ENCODE results near the gene CERS1. TPM values are rescaled to one million over a fixed set of nuclear protein-coding genes. Genes with fewer than 3 reads are reported as not detected.

Gene CERS1
- total and polyA plus RNA-seq, 3 donors from 2014 or later, result 43.0 to 73.2 (median 64.5) TPM

- TF ChIP-seq CTCF (IDR thresholded peaks at IDR 0.05) (no peak), POLR2A (IDR thresholded peaks at IDR 0.05) (no peak)
- H3K27me3 ChIP-seq, result no peaks in the 10 kb centered on the region
- H3K9me3 ChIP-seq, result no peaks in the 10 kb centered on the region
- DNase-seq, result no peak
- peaks cover 7% of the 10 kb centered on the region for H3K4me1 ChIP-seq
- H3K36me3 ChIP-seq (ENCODE audit: low read depth, missing control alignments), result no peaks in the 10 kb centered on the region
- 80 to 86% methylated on average over 12 to 21 of the region's 21 CpGs for WGBS, 2 donors
- intact Hi-C loops (cut with DNase I; ENCODE audit: low total_unique reads), result no loop called here
- H3K4me3 ChIP-seq, result no peak overlapping the region
- H3K27ac ChIP-seq, result no peak overlapping the region
Measured at GRCh38 chr19:18858906-18859646, 36.9 kb downstream of the CERS1 start.

- Histone ChIP-seq H3K27ac (peak overlapping the region in 1 of 2 donors; percentile 4), H3K27me3 (no peaks in the 10 kb centered on the region), H3K4me3 (no peak overlapping the region), H3K36me3 (ENCODE audit: low read depth, missing control alignments) (no peaks in the 10 kb centered on the region), H3K9me3 (no peaks in the 10 kb centered on the region), H3K4me1 (peaks cover 7% of the 10 kb centered on the region)
- 86 to 93% methylated on average over 12 to 13 of the region's 13 CpGs for WGBS, 2 donors
- DNase-seq, result no peak
- no peak for TF ChIP-seq CTCF (IDR thresholded peaks at IDR 0.05)
- no peak for TF ChIP-seq POLR2A (IDR thresholded peaks at IDR 0.05)
- intact Hi-C loops (cut with DNase I; ENCODE audit: low total_unique reads), result no loop called here
Measured at GRCh38 chr19:18857223-18857622, 38.7 kb downstream of the CERS1 start.

GRCh38 chr19:18856385-18857126 lies 39.4 kb downstream of the CERS1 start:
- peak; percentile 90 for DNase-seq
- TF ChIP-seq POLR2A (IDR thresholded peaks at IDR 0.05) (no peak), CTCF (IDR thresholded peaks at IDR 0.05) (peak; percentile 47 to 66 (median 66))
- no peaks in the 10 kb centered on the region for H3K9me3 ChIP-seq
- no peaks in the 10 kb centered on the region for H3K36me3 ChIP-seq (ENCODE audit: low read depth, missing control alignments)
- H3K4me3 ChIP-seq, result no peak overlapping the region
- intact Hi-C loops (cut with DNase I; ENCODE audit: low total_unique reads), result no loop called here
- peak overlapping the region; percentile 4 to 73 for H3K27ac ChIP-seq
- 75 to 80% methylated on average over 14 to 22 of the region's 22 CpGs for WGBS, 2 donors
- H3K27me3 ChIP-seq, result no peaks in the 10 kb centered on the region
- H3K4me1 ChIP-seq, result peaks cover 7% of the 10 kb centered on the region

GRCh38 chr19:18855647-18856384 lies 40.1 kb downstream of the CERS1 start:
- Histone ChIP-seq H3K36me3 (ENCODE audit: low read depth, missing control alignments) (no peaks in the 10 kb centered on the region), H3K4me1 (peaks cover 14% of the 10 kb centered on the region), H3K27ac (peak overlapping the region; percentile 4 to 73), H3K4me3 (no peak overlapping the region), H3K27me3 (no peaks in the 10 kb centered on the region), H3K9me3 (no peaks in the 10 kb centered on the region)
- DNase-seq, result no peak
- intact Hi-C loops (cut with DNase I; ENCODE audit: low total_unique reads), result no loop called here
- no peak for TF ChIP-seq CTCF (IDR thresholded peaks at IDR 0.05)
- no peak for TF ChIP-seq POLR2A (IDR thresholded peaks at IDR 0.05)
- WGBS, 2 donors, result 68 to 70% methylated on average over 7 to 27 of the region's 27 CpGs

All from testis (tissue), 3 donors.